GM12891 (cell line): ENCODE data around the gene CYP26B1.

ENCODE experiments used
- DNase-seq: peaks from one replicate; pipeline ENCODE4 v3.0.0; 2011; ENCODE audit warnings: low spot score; ENCODE audit not compliant: insufficient read length
- FAIRE-seq: peaks from 2 replicates; lab custom pipeline; 2011; peaks lifted over from hg19 to GRCh38; lab: Jason Lieb, UNC
- PAX5 ChIP-seq: IDR thresholded peaks from 2 replicates; pipeline ENCODE4 v1.6.1; 2011; ENCODE audit warnings: low read length, moderate library complexity, mild to moderate bottlenecking; ENCODE audit not compliant: insufficient read depth, severe bottlenecking
- POLR2A ChIP-seq: IDR thresholded peaks from 2 replicates; pipeline ENCODE4 v1.6.1; 2011; ENCODE audit warnings: low read depth, low read length, control low read depth
- POLR2AphosphoS5 ChIP-seq: IDR thresholded peaks from 2 replicates; pipeline ENCODE4 v1.6.1; 2011; ENCODE audit warnings: low read depth, low read length, control low read depth
- POU2F2 ChIP-seq: IDR thresholded peaks from 2 replicates; pipeline ENCODE4 v1.6.1; 2011; ENCODE audit warnings: low read depth, mild to moderate bottlenecking, control low read depth, low read length, moderate library complexity
- SPI1 ChIP-seq: IDR thresholded peaks from 2 replicates; pipeline ENCODE4 v1.6.1; 2011; ENCODE audit warnings: low read depth, low read length, control low read depth
- TAF1 ChIP-seq: IDR thresholded peaks from 2 replicates; pipeline ENCODE4 v1.6.1; 2011; ENCODE audit warnings: low read depth, low read length, control low read depth

The CYP26B1 gene

GRCh38 chr2:72176281-72176680, 28.6 kb upstream of the CYP26B1 start:
- TF ChIP-seq POLR2A, result no peak
- TF ChIP-seq POU2F2, result no peak
- TF ChIP-seq PAX5, result no peak
- TF ChIP-seq SPI1, result no peak
- no peak for TF ChIP-seq TAF1
- TF ChIP-seq POLR2AphosphoS5, result no peak
- no peak for FAIRE-seq
- no peak for DNase-seq

GRCh38 chr2:72175636-72176035, 28.0 kb upstream of the CYP26B1 start:
- FAIRE-seq (no peak), DNase-seq (no peak)
- TF ChIP-seq TAF1, result no peak
- no peak for TF ChIP-seq POLR2AphosphoS5

- no peak for FAIRE-seq
- no peak for DNase-seq
- TF ChIP-seq PAX5, result no peak
These were observed 26.1 kb upstream of the CYP26B1 start for GRCh38 chr2:72173640-72174321.

- no peak for FAIRE-seq
- no peak for TF ChIP-seq POLR2AphosphoS5
- no peak for TF ChIP-seq PAX5
- no peak for TF ChIP-seq TAF1
- TF ChIP-seq POU2F2, result no peak
- no peak for TF ChIP-seq SPI1
- TF ChIP-seq POLR2A, result no peak
- no peak for DNase-seq
These were observed 24.8 kb upstream of the CYP26B1 start for GRCh38 chr2:72172478-72172877.

GRCh38 chr2:72166279-72166678, 18.6 kb upstream of the CYP26B1 start:
- TF ChIP-seq POLR2AphosphoS5 (no peak), TAF1 (no peak), PAX5 (no peak), SPI1 (no peak), POLR2A (no peak), POU2F2 (no peak)
- FAIRE-seq (no peak), DNase-seq (no peak)

GRCh38 chr2:72165792-72166191, 18.1 kb upstream of the CYP26B1 start:
- FAIRE-seq (no peak), DNase-seq (no peak)
- TF ChIP-seq POLR2A (no peak), SPI1 (no peak), TAF1 (no peak), POLR2AphosphoS5 (no peak), POU2F2 (no peak), PAX5 (no peak)

- no peak for TF ChIP-seq POLR2A
- TF ChIP-seq PAX5, result no peak
- no peak for TF ChIP-seq TAF1
- no peak for TF ChIP-seq POLR2AphosphoS5
- no peak for TF ChIP-seq SPI1
- no peak for TF ChIP-seq POU2F2
- no peak for DNase-seq
- no peak for FAIRE-seq
These were observed 14.9 kb upstream of the CYP26B1 start for GRCh38 chr2:72162574-72162973.

GRCh38 chr2:72159211-72159993, 11.7 kb upstream of the CYP26B1 start:
- no peak for TF ChIP-seq TAF1
- no peak for TF ChIP-seq PAX5
- no peak for TF ChIP-seq POLR2A
- no peak for TF ChIP-seq SPI1
- TF ChIP-seq POU2F2, result no peak
- TF ChIP-seq POLR2AphosphoS5, result no peak
- DNase-seq (no peak), FAIRE-seq (no peak)

GRCh38 chr2:72157871-72158771, 10.5 kb upstream of the CYP26B1 start:
- TF ChIP-seq SPI1 (no peak), PAX5 (no peak), POLR2AphosphoS5 (no peak), POU2F2 (no peak), TAF1 (no peak), POLR2A (no peak)
- FAIRE-seq, result no peak

GRCh38 chr2:72156872-72157271, 9.2 kb upstream of the CYP26B1 start:
- TF ChIP-seq POU2F2, result no peak
- TF ChIP-seq TAF1, result no peak
- no peak for TF ChIP-seq POLR2A
- TF ChIP-seq PAX5, result no peak
- TF ChIP-seq POLR2AphosphoS5, result no peak
- no peak for TF ChIP-seq SPI1
- DNase-seq, result no peak
- no peak for FAIRE-seq

More at GRCh38 chr2:72157871-72158771, 10.5 kb upstream of the CYP26B1 start:
- no peak for DNase-seq
